Measurements from ENCODE around the gene RGSL1.

DNA sequence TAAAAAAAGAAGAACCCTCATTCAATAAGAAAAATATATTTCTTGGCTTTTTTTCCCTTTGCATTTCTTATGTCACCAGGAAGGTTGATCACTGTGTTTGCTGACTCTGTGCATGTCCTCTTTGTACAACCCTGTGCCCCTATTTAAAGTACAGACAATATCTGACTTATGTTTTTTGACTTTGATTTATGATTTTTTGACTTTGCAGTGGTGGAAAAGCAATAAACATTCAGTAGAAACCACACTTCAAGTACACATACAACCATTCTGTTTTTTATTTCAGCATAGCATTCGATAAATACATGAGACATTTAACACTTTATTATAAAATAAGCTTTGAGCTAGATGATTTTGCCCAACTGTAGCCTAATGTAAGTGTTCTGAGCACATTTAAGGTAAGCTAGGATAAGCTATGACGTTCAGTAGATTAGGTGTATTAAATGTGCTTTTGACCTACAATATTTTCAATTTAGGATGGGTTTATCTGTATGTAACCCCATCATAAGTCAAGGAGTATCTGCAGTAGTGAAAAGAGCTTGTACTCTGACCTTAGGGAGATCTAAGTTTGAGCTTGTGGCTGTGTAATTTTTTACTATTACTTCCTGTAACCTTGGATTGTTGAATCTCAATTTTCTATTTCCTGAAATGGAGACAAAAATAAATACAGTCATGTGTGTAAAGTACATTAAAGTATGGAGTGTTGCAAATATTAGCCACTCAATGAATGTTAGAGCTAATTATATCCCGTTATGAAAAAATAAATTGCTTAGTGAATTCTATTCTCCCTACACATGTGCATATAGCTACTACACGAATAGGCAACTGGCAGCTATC is 137.9 kb downstream of the RGSL1 start:
- TF ChIP-seq, protein P1, sequence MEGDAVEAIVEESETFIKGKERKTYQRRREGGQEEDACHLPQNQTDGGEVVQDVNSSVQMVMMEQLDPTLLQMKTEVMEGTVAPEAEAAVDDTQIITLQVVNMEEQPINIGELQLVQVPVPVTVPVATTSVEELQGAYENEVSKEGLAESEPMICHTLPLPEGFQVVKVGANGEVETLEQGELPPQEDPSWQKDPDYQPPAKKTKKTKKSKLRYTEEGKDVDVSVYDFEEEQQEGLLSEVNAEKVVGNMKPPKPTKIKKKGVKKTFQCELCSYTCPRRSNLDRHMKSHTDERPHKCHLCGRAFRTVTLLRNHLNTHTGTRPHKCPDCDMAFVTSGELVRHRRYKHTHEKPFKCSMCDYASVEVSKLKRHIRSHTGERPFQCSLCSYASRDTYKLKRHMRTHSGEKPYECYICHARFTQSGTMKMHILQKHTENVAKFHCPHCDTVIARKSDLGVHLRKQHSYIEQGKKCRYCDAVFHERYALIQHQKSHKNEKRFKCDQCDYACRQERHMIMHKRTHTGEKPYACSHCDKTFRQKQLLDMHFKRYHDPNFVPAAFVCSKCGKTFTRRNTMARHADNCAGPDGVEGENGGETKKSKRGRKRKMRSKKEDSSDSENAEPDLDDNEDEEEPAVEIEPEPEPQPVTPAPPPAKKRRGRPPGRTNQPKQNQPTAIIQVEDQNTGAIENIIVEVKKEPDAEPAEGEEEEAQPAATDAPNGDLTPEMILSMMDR (IDR thresholded peaks at IDR 0.05): no peak
- TF ChIP-seq POLR2A (IDR thresholded peaks at IDR 0.05): no peak
- no peak for TF ChIP-seq POLR2AphosphoS5 (IDR thresholded peaks at IDR 0.05; ENCODE audit: insufficient read depth in 1 of 2, low read depth in 1 of 2)

Data from vagina (tissue), 2 donors.